SU-DHL-6 (cell line): ENCODE results near the gene KAT6B.

ENCODE experiments used
- H2AFZ ChIP-seq: fragments of 200-600 bp; sonication (generic); 2 replicates; pipeline ENCODE4 v1.6.1; 2014; ENCODE audit warnings: low read depth, mild to moderate bottlenecking, moderate library complexity, mixed read lengths, antibody characterized with exemption, low read length; ENCODE audit not compliant: severe bottlenecking
- H3F3A ChIP-seq: fragments of 200-600 bp; shearing (Covaris generic); 2 replicates; pipeline ENCODE4 v1.6.0; 2016; ENCODE audit warnings: antibody characterized with exemption, mild to moderate bottlenecking; ENCODE audit not compliant: insufficient read depth
- H3K27ac ChIP-seq: fragments of 200-600 bp; sonication (generic); 2 replicates; pipeline ENCODE4 v1.5.1; 2016; ENCODE audit warnings: low read depth, mild to moderate bottlenecking, low read length, moderate library complexity, mixed read lengths
- H3K27me3 ChIP-seq: fragments of 200-600 bp; sonication (generic), shearing (Covaris generic); 2 replicates; pipeline ENCODE4 v1.6.0; 2014; ENCODE audit warnings: mild to moderate bottlenecking, low read length
- H3K36me3 ChIP-seq: fragments of 200-600 bp; sonication (generic); 2 replicates; pipeline ENCODE4 v1.6.1; 2014; ENCODE audit warnings: mild to moderate bottlenecking, low read length, mixed read lengths
- H3K4me2 ChIP-seq: fragments of 300-600, 200-600 bp; shearing (Covaris generic), sonication (generic); 2 replicates; pipeline ENCODE4 v1.6.0; 2014; ENCODE audit warnings: low read length, low read depth, mild to moderate bottlenecking; ENCODE audit not compliant: poor library complexity, severe bottlenecking
- H3K4me3 ChIP-seq: fragments of 200-600 bp; sonication (generic); 2 replicates; pipeline ENCODE4 v1.5.1; 2014; ENCODE audit warnings: antibody characterized with exemption, low read length, mild to moderate bottlenecking, mixed read lengths; ENCODE audit not compliant: insufficient read depth, poor library complexity, severe bottlenecking
- H3K79me2 ChIP-seq: fragments of 200-600 bp; sonication (generic); 2 replicates; pipeline ENCODE4 v1.6.1; 2014; ENCODE audit warnings: mild to moderate bottlenecking, low read length, moderate library complexity; ENCODE audit not compliant: insufficient read depth
- H3K9ac ChIP-seq: fragments of 200-600 bp; sonication (generic); 2 replicates; pipeline ENCODE4 v1.7.0; 2014; ENCODE audit warnings: mild to moderate bottlenecking, low read length
- H3K9me2 ChIP-seq: fragments of 200-600 bp; sonication (generic); replicated peaks from 2 replicates; pipeline ENCODE4 v1.6.1; 2014; ENCODE audit warnings: low read length; ENCODE audit not compliant: insufficient read depth
- H3K9me3 ChIP-seq: fragments of 200-600 bp; sonication (generic); 2 replicates; pipeline ENCODE4 v1.6.1; 2014; ENCODE audit warnings: low read length, mixed read lengths; ENCODE audit not compliant: insufficient read depth
- H4K20me1 ChIP-seq: fragments of 200-600 bp; sonication (generic); 2 replicates; pipeline ENCODE4 v1.6.1; 2014; ENCODE audit warnings: low read depth, mild to moderate bottlenecking, antibody characterized with exemption, low read length, moderate library complexity, mixed read lengths
- CTCF ChIP-seq: fragments of 200-600 bp; sonication (generic); IDR thresholded peaks from one replicate; pipeline ENCODE4 v1.5.1; 2017; ENCODE audit warnings: antibody characterized with exemption, mild to moderate bottlenecking, low read length, moderate library complexity; ENCODE audit not compliant: insufficient read depth, poor library complexity, severe bottlenecking
- EZH2phosphoT487 ChIP-seq: fragments of 200-600 bp; sonication (generic), shearing (Covaris generic); conservative IDR thresholded peaks from 2 replicates; pipeline ENCODE4 v1.6.1; 2018; ENCODE audit warnings: mild to moderate bottlenecking, antibody characterized with exemption, low read length, moderate library complexity, mixed read lengths

The KAT6B gene

GRCh38 chr10:75071756-75072155, 245.4 kb downstream of the KAT6B start:
- Histone ChIP-seq H4K20me1 (no peaks in the 10 kb centered on the region), H3K4me3 (no peak overlapping the region), H3F3A (no peaks in the 10 kb centered on the region), H3K79me2 (no peaks in the 10 kb centered on the region), H3K36me3 (no peaks in the 10 kb centered on the region), H3K27ac (no peak overlapping the region), H3K9ac (no peak overlapping the region), H2AFZ (no peak overlapping the region), H3K4me2 (no peak overlapping the region), H3K27me3 (no peaks in the 10 kb centered on the region), H3K9me2 (no peaks in the 10 kb centered on the region), H3K9me3 (no peaks in the 10 kb centered on the region)
- TF ChIP-seq CTCF = no peak
- no peak for TF ChIP-seq EZH2phosphoT487

DNA sequence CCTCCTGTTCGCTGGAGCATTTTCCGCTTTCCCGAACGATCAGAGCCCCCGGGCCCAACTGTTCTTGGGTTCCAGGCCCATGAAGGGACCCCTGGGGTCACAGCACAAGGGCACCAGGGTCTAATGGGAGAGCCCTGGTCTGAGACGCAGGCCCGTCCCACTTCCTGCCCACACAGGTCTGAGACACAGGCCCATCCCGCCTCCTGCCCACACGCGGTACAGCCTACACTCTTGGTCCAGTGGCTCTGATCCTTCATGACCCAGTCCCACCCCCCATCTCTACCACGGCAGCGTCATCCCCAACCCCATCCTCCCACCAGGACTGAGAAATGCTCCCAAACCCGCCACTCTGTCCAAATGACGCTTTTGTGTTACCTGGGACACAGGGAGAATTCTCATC, 246.3 kb downstream of the KAT6B start:
- Histone ChIP-seq H3F3A (no peaks in the 10 kb centered on the region), H3K9ac (no peak overlapping the region), H3K36me3 (no peaks in the 10 kb centered on the region), H3K9me3 (no peaks in the 10 kb centered on the region), H3K79me2 (no peaks in the 10 kb centered on the region), H3K4me2 (no peak overlapping the region), H3K27ac (no peak overlapping the region), H3K27me3 (no peaks in the 10 kb centered on the region), H3K9me2 (no peaks in the 10 kb centered on the region), H4K20me1 (no peaks in the 10 kb centered on the region), H2AFZ (no peak overlapping the region), H3K4me3 (no peak overlapping the region)
- TF ChIP-seq CTCF = no peak
- no peak for TF ChIP-seq EZH2phosphoT487

DNA sequence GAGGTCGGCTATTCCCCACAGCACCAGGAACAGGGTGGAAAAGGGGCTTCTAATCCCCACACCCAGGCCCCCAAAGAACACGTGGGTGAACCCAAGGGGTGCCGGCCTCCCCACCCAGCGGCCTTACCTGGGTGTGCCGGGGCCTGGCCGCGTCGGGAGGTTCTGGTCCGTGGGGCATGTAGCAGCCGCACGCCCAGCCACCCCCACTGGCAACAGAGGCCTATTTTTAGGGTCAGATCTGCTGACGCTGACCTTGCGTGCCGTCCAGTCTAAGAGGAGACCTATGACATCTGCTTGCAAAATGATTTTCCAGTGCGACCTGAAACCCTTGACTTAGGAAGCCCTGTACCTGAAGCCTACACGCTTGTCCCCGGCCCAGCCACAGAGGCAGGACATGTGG, 247.0 kb downstream of the KAT6B start:
- no peaks in the 10 kb centered on the region for H3K9me2 ChIP-seq
- H3K4me3 ChIP-seq = no peak overlapping the region
- no peaks in the 10 kb centered on the region for H3K36me3 ChIP-seq
- H3K27ac ChIP-seq = no peak overlapping the region
- no peak overlapping the region for H3K9ac ChIP-seq
- no peaks in the 10 kb centered on the region for H3K79me2 ChIP-seq
- no peaks in the 10 kb centered on the region for H3K27me3 ChIP-seq
- no peak for TF ChIP-seq CTCF
- TF ChIP-seq EZH2phosphoT487 = no peak
- no peak overlapping the region for H2AFZ ChIP-seq
- no peaks in the 10 kb centered on the region for H3K9me3 ChIP-seq
- H3K4me2 ChIP-seq = no peak overlapping the region
- no peaks in the 10 kb centered on the region for H4K20me1 ChIP-seq
- no peaks in the 10 kb centered on the region for H3F3A ChIP-seq
